Measurements from ENCODE around the gene KRT12. TPM values are rescaled to one million over a fixed set of nuclear protein-coding genes. Genes with fewer than 3 reads are reported as not detected.

Gene KRT12
- total and polyA plus RNA-seq, 8 donors, result not detected

DNA sequence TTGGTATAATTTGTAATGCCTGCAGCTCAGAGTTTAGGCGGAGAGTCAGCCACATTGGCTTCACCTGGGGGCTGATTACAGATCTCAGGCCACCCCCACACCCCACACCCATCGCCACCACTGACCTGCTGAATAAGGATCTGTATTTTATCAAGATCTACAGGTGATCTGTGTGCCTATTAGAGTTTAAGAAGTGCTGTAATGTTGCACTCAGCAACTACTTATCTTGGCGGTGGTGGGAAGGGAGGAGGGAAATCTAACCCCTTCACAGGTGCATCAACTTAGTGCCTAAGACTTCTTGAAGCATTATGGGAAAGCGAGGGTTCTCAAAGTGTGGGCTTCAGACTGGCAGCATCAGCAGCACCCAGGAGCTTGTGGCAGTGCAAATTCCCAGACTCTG lies 35.5 kb upstream of the KRT12 start:
- Histone ChIP-seq H3K36me3 (no peaks in the 10 kb centered on the region), H3K4me3 (no peak overlapping the region), H3K27me3 (no peaks in the 10 kb centered on the region), H3K9me3 (no peaks in the 10 kb centered on the region), H3K4me1 (no peaks in the 10 kb centered on the region), H3K27ac (peak overlapping the region in 2 of 4 donors; percentile 13 to 50)
- FAIRE-seq (no peak), ATAC-seq (no peak), DNase-seq (no peak)
- TF ChIP-seq, protein P1, sequence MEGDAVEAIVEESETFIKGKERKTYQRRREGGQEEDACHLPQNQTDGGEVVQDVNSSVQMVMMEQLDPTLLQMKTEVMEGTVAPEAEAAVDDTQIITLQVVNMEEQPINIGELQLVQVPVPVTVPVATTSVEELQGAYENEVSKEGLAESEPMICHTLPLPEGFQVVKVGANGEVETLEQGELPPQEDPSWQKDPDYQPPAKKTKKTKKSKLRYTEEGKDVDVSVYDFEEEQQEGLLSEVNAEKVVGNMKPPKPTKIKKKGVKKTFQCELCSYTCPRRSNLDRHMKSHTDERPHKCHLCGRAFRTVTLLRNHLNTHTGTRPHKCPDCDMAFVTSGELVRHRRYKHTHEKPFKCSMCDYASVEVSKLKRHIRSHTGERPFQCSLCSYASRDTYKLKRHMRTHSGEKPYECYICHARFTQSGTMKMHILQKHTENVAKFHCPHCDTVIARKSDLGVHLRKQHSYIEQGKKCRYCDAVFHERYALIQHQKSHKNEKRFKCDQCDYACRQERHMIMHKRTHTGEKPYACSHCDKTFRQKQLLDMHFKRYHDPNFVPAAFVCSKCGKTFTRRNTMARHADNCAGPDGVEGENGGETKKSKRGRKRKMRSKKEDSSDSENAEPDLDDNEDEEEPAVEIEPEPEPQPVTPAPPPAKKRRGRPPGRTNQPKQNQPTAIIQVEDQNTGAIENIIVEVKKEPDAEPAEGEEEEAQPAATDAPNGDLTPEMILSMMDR (IDR thresholded peaks at IDR 0.05), result no peak
- WGBS, 2 donors, result 70 to 74% methylated on average over 4 of the region's 4 CpGs
- intact Hi-C loops (cut with DNase I), result loop anchor here in 2 of 3 donors (10.0 kb wide), 3 partner anchors 622 to 762 kb away; partner anchors contain the start of gene KRT19 (in 1 of the 2)

DNA sequence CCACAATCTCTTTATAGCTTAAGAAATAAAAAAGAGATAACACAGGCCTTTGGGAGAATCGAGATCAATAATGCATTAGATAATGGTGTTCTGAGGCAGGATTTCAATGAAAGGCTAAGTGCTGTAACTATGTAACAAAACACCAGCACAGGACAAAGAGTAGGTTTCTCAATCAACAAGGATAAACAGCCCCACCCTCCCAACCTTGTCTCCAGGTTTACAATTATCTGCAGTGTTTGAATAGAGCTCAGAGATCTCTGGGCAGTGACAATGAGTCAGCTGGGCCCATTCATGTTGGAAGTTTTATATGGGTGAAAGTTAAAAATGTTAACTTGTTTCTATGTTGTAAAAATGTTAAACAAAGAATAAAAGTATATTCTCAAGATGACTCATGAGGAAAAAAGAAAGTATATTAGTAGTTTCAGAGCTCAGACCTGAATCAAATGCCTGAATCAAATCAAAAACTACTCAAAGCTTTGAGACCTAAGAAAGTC lies 35.0 kb upstream of the KRT12 start:
- DNase-seq (no peak), ATAC-seq (peak in 3 of 4 donors; percentile 18 to 44 (median 36)), FAIRE-seq (peak; percentile 59)
- Histone ChIP-seq H3K4me3 (no peak overlapping the region), H3K9me3 (no peaks in the 10 kb centered on the region), H3K4me1 (no peaks in the 10 kb centered on the region), H3K27ac (peak overlapping the region in 2 of 4 donors; percentile 19 to 50), H3K36me3 (no peaks in the 10 kb centered on the region), H3K27me3 (no peaks in the 10 kb centered on the region)
- 43 to 47% methylated on average over 1 of the region's 1 CpG for WGBS, 2 donors
- TF ChIP-seq, protein P1 (IDR thresholded peaks at IDR 0.05), result no peak
- intact Hi-C loops (cut with DNase I), result loop anchor here in 2 of 3 donors (10.0 kb wide), 3 partner anchors 623 to 763 kb away; partner anchors contain the start of gene KRT19 (in 1 of the 2)

DNA sequence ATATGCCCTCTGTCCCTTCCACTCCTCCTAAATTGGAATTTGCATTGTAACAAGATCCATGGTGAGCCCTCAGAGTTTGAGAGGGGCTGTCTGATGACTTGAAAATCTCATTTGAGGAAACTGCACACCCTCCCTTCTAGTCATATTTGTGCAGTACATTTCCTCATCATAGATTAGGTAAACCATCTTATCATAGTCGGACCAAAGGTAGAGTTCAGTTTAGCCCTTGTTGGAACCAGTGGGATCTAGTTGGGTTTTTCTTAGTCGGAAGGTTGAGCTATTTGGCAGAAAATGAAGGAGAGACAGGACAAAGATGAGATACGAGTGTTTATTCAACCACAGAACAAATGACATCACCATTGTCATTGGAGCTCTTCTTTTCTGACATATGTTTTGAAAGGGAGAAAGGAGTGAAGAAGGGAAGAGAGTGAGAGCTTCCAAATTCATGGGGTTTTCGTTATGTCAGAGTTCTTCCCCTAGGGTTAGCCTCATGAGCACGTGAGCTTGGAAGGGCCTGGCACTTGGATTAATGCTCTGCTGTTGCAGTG lies 33.9 kb upstream of the KRT12 start:
- ATAC-seq (no peak), FAIRE-seq (no peak), DNase-seq (no peak)
- intact Hi-C loops (cut with DNase I), result loop anchor here in 2 of 3 donors (10.0 kb wide), 3 partner anchors 624 to 764 kb away; partner anchors contain the start of gene KRT19 (in 1 of the 2)
- Histone ChIP-seq H3K27ac (no peak overlapping the region), H3K4me1 (no peaks in the 10 kb centered on the region), H3K36me3 (no peaks in the 10 kb centered on the region), H3K27me3 (no peaks in the 10 kb centered on the region), H3K9me3 (no peaks in the 10 kb centered on the region), H3K4me3 (no peak overlapping the region)
- TF ChIP-seq, protein P1 (IDR thresholded peaks at IDR 0.05), result no peak
- 48 to 62% methylated on average over 5 of the region's 5 CpGs for WGBS, 2 donors

DNA sequence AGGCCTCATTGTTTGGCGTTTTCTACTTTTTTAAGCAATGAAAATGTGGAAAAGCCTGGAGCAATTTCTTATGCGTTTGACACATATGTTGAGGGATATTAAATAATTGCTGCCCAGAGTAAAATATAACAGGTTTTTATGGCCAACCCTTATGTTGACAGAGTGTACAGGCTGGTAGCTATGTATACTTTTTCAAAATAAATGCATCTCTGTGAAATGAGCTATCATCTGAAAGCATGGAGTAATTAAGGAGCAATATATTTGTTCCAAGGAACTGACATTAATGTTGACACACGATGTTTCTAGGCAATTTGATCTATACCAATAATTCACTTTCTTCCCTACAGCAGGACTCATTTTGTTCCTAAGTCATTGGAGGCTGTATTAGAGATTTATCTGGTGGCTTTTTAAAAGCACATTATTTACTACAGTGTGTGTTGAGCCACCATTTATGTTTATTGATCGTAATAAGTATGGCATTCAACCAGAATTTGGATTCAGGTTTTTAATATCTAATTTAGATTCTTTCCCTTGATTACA lies 30.0 kb upstream of the KRT12 start:
- WGBS, 2 donors, result 54 to 65% methylated on average over 4 of the region's 4 CpGs
- Histone ChIP-seq H3K36me3 (no peaks in the 10 kb centered on the region), H3K4me3 (no peak overlapping the region), H3K27ac (no peak overlapping the region), H3K4me1 (no peaks in the 10 kb centered on the region), H3K27me3 (no peaks in the 10 kb centered on the region), H3K9me3 (no peaks in the 10 kb centered on the region)
- TF ChIP-seq, protein P1 (IDR thresholded peaks at IDR 0.05), result no peak
- ATAC-seq (no peak), DNase-seq (no peak), FAIRE-seq (no peak)
- intact Hi-C loops (cut with DNase I), result no loop called here
